HEK293T (cell line): ENCODE results near the gene PEAK1.

ENCODE experiments used
- BHLHE40 ChIP-seq: fragments of 450-650 bp; IDR thresholded peaks from 2 replicates; pipeline ENCODE4 v1.6.1; 2016; ENCODE audit warnings: mild to moderate bottlenecking, moderate library complexity, borderline replicate concordance
- ELF4 ChIP-seq: fragments of 450-650 bp; IDR thresholded peaks from 2 replicates; pipeline ENCODE4 v1.6.1; 2017; ENCODE audit warnings: antibody characterized with exemption
- FOXA1 ChIP-seq: fragments of 450-650 bp; IDR thresholded peaks from 2 replicates; pipeline ENCODE4 v1.6.1; 2016; ENCODE audit warnings: mild to moderate bottlenecking
- FOXK2 ChIP-seq: fragments of 450-650 bp; IDR thresholded peaks from 2 replicates; pipeline ENCODE4 v1.6.1; 2016; ENCODE audit warnings: mild to moderate bottlenecking
- FOXM1 ChIP-seq: fragments of 450-650 bp; IDR thresholded peaks from 2 replicates; pipeline ENCODE4 v1.6.1; 2017; ENCODE audit warnings: mild to moderate bottlenecking, borderline replicate concordance
- HDGF ChIP-seq: fragments of 450-650 bp; IDR thresholded peaks from 2 replicates; pipeline ENCODE4 v1.6.1; 2017; ENCODE audit warnings: antibody characterized with exemption, borderline replicate concordance
- L3MBTL2 ChIP-seq: fragments of 450-650 bp; conservative IDR thresholded peaks from 2 replicates; pipeline ENCODE4 v1.6.1; 2016; ENCODE audit warnings: mild to moderate bottlenecking
- LEF1 ChIP-seq: fragments of 450-650 bp; IDR thresholded peaks from 2 replicates; pipeline ENCODE4 v1.6.1; 2017; ENCODE audit warnings: mild to moderate bottlenecking, borderline replicate concordance
- NFRKB ChIP-seq: fragments of 450-650 bp; IDR thresholded peaks from 2 replicates; pipeline ENCODE4 v1.6.1; 2016; ENCODE audit warnings: mild to moderate bottlenecking, moderate library complexity
- SP1 ChIP-seq: fragments of 450-650 bp; IDR thresholded peaks from 2 replicates; pipeline ENCODE4 v1.6.1; 2017
- SUZ12 ChIP-seq: fragments of 450-650 bp; IDR thresholded peaks from 2 replicates; pipeline ENCODE4 v1.6.1; 2016; ENCODE audit warnings: mild to moderate bottlenecking
- TARDBP ChIP-seq: fragments of 450-650 bp; IDR thresholded peaks from 2 replicates; pipeline ENCODE4 v1.6.1; 2016
- ZNF384 ChIP-seq: fragments of 450-650 bp; IDR thresholded peaks from 2 replicates; pipeline ENCODE4 v1.6.1; 2016

DNA sequence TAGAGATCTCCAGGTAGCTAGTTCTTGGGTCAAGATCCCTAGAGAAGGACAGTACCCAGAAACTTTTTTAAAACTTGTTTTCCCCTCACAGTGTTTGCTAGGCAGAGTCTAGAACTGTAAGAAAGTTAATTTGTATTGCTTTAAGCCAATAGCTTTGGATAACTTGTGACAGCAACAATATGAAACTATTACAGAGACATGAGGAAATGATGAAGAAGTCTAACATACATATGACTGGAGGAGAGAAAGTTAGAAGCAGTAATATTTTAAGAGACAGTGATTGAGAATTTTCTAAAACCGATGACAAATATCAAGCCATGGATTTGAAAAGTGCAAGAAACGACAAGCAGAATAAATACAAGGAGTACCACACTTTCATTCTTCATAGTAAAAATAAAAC is 10.7 kb upstream of the PEAK1 start:
- TF ChIP-seq FOXA1, result no peak
- TF ChIP-seq ZNF384, result no peak
- TF ChIP-seq FOXK2, result no peak
- TF ChIP-seq L3MBTL2, result no peak
- no peak for TF ChIP-seq LEF1
- TF ChIP-seq SUZ12, result no peak
- TF ChIP-seq BHLHE40, result no peak
- no peak for TF ChIP-seq NFRKB
- no peak for TF ChIP-seq FOXM1
- no peak for TF ChIP-seq HDGF
- no peak for TF ChIP-seq SP1
- TF ChIP-seq ELF4, result no peak
- no peak for TF ChIP-seq TARDBP
